A549 (cell line): ENCODE data around the gene BCORL1. TPM values are rescaled to one million over a fixed set of nuclear protein-coding genes. Genes with fewer than 3 reads are reported as not detected.

ENCODE experiments used
- ATAC-seq, 2 experiments: fragments of 200-7000 bp in 1 of 2; fragments of >200 bp in 1 of 2; cut with Nextera tagmentation in 1 of 2; cut with Tn5 transposase in 1 of 2; 3 replicates each; pipeline versions ENCODE4 v1.8.0 to v1.9.1; 2018 to 2020; ENCODE audit warnings: mild to moderate bottlenecking in 1 of 2, moderate library complexity in 1 of 2
- CTCF ChIA-PET: fragments of 300-600 bp; sonication (Branson Sonifier 250); formaldehyde crosslinking; extraction: SDS; loops from one replicate; lab custom pipeline; 2021; ENCODE audit warnings: antibody characterized with exemption, inconsistent platforms; lab: Yijun Ruan, JAX
- POLR2A ChIA-PET: fragments of 350-600 bp; formaldehyde crosslinking; extraction: SDS; loops from one replicate; lab custom pipeline; 2021; ENCODE audit warnings: antibody characterized with exemption, inconsistent platforms; lab: Yijun Ruan, JAX
- DNase-seq, 2 experiments: peaks; one replicate each; pipeline versions ENCODE4 v3.0.0 to v3.0.0-alpha.2; 2011 to 2016; ENCODE audit warnings: low read depth in 1 of 2, low spot score in 1 of 2
- FAIRE-seq: peaks from 2 replicates; lab custom pipeline; 2011; peaks lifted over from hg19 to GRCh38; lab: Jason Lieb, UNC
- H3K27ac ChIP-seq, 2 experiments: fragments of >200 bp; sonication (Bioruptor Twin); formaldehyde crosslinking; 3 replicates each; pipeline ENCODE4 v1.5.1; 2016 to 2017
- H3K4me1 ChIP-seq: fragments of >200 bp; sonication (Bioruptor Twin); formaldehyde crosslinking; 3 replicates; pipeline ENCODE4 v1.6.1; 2016
- H3K4me2 ChIP-seq: fragments of >200 bp; sonication (Bioruptor Twin); formaldehyde crosslinking; 3 replicates; pipeline ENCODE4 v1.6.1; 2016
- H3K4me3 ChIP-seq: fragments of >200 bp; sonication (Bioruptor Twin); formaldehyde crosslinking; 3 replicates; pipeline ENCODE4 v1.5.1; 2016
- H3K9me3 ChIP-seq: fragments of >200 bp; sonication (Bioruptor Twin); formaldehyde crosslinking; 3 replicates; pipeline ENCODE4 v1.6.1; 2016
- BHLHE40 ChIP-seq: IDR thresholded peaks from 2 replicates; pipeline ENCODE4 v1.6.1; 2012; ENCODE audit warnings: low read depth, low read length, inconsistent platforms
- CEBPB ChIP-seq, 2 experiments: fragments of >200 bp in 1 of 2; sonication (Bioruptor Twin) in 1 of 2; formaldehyde crosslinking in 1 of 2; IDR thresholded peaks; 2 replicates each; pipeline ENCODE4 v1.6.1; 2012 to 2016
- EHMT2 ChIP-seq: fragments of 200-600 bp; sonication (generic); IDR thresholded peaks from 2 replicates; pipeline ENCODE4 v1.6.1; 2016; ENCODE audit warnings: antibody characterized with exemption, low read depth, mild to moderate bottlenecking, moderate library complexity
- FOSB ChIP-seq: fragments of 250-450 bp; sonication (Bioruptor Pico); IDR thresholded peaks from 2 replicates; pipeline ENCODE4 v1.5.0; 2020; ENCODE audit warnings: mild to moderate bottlenecking, moderate library complexity
- GATA3 ChIP-seq: IDR thresholded peaks from 2 replicates; pipeline ENCODE4 v1.6.1; 2012; ENCODE audit warnings: borderline replicate concordance
- HDAC2 ChIP-seq: fragments of 200-600 bp; sonication (generic); IDR thresholded peaks from 2 replicates; pipeline ENCODE4 v1.6.1; 2016
- HEYL ChIP-seq: fragments of 250-450 bp; sonication (Bioruptor Pico); IDR thresholded peaks from 2 replicates; pipeline ENCODE4 v1.8.0; 2021; ENCODE audit warnings: mild to moderate bottlenecking, moderate library complexity
- HOXB13 ChIP-seq: fragments of 250-450 bp; sonication (Bioruptor Pico); IDR thresholded peaks from 2 replicates; pipeline ENCODE4 v1.5.0; 2020; ENCODE audit warnings: low read depth, mild to moderate bottlenecking, moderate library complexity
- HOXB5 ChIP-seq: fragments of 250-450 bp; sonication (Bioruptor Pico); IDR thresholded peaks from 2 replicates; pipeline ENCODE4 v1.5.0; 2020; ENCODE audit warnings: mild to moderate bottlenecking, moderate library complexity
- MAZ ChIP-seq: fragments of 150-350 bp; IDR thresholded peaks from 2 replicates; pipeline ENCODE4 v1.6.1; 2014; ENCODE audit warnings: antibody characterized with exemption, low read depth, low read length, borderline replicate concordance
- NFE2L2 ChIP-seq: fragments of 150-350 bp; conservative IDR thresholded peaks from 2 replicates; pipeline ENCODE4 v1.6.1; 2014; ENCODE audit warnings: low read length
- NPAS2 ChIP-seq: fragments of 250-450 bp; sonication (Bioruptor Pico); IDR thresholded peaks from 2 replicates; pipeline ENCODE4 v1.8.0; 2022; ENCODE audit warnings: mild to moderate bottlenecking, moderate library complexity, borderline replicate concordance
- NR3C1 ChIP-seq: fragments of >200 bp; sonication (Bioruptor Twin); formaldehyde crosslinking; IDR thresholded peaks from 3 replicates; pipeline ENCODE4 v1.6.1; 2017
- PHF8 ChIP-seq: fragments of 200-600 bp; sonication (generic); IDR thresholded peaks from 2 replicates; pipeline ENCODE4 v1.6.1; 2016; ENCODE audit warnings: low read depth, mild to moderate bottlenecking, antibody characterized with exemption, moderate library complexity, borderline replicate concordance
- POLR2A ChIP-seq: IDR thresholded peaks from 2 replicates; pipeline ENCODE4 v1.6.1; 2012; ENCODE audit warnings: mild to moderate bottlenecking, low read length
- POLR2AphosphoS2 ChIP-seq: conservative IDR thresholded peaks from 2 replicates; pipeline ENCODE4 v1.6.1; 2012; ENCODE audit warnings: low read length, improper control_type of control experiment, inconsistent platforms
- RNF2 ChIP-seq: fragments of 200-600 bp; sonication (generic); IDR thresholded peaks from 2 replicates; pipeline ENCODE4 v1.6.1; 2016; ENCODE audit warnings: low read depth, mild to moderate bottlenecking, antibody characterized with exemption, moderate library complexity, borderline replicate concordance
- TFCP2L1 ChIP-seq: fragments of 250-450 bp; sonication (Bioruptor Pico); IDR thresholded peaks from 2 replicates; pipeline ENCODE4 v1.5.0; 2021; ENCODE audit warnings: mild to moderate bottlenecking
- ZC3H11A ChIP-seq: fragments of 450-650 bp; IDR thresholded peaks from 2 replicates; pipeline ENCODE4 v1.6.1; 2014; ENCODE audit warnings: antibody characterized with exemption, mild to moderate bottlenecking
- WGBS: methylation state at CpG from one replicate; pipeline ENCODE4 v1.1.6; 2017; ENCODE audit errors: missing lambda C conversion rate; 5-methylcytosine and 5-hydroxymethylcytosine counted together
- polyA plus RNA-seq, 4 experiments: library from polyadenylated mRNA; depleted of rRNA in 3 of 4; stranded (reverse); fragments of >200 nt; fragmentation: RNase III in 1 of 4; extraction: RNeasy Plus Mini Kit Qiagen cat#74134 plus additional on column Dnase treatment in 1 of 4; gene quantifications; 2 replicates in 3 of 4; 3 replicates in 1 of 4; pipeline ENCODE4 v1.2.3, GENCODE V29; 2011 to 2017
- TF ChIP-seq, protein P1 (sequence below): fragments of 450-650 bp; IDR thresholded peaks from 2 replicates; pipeline ENCODE4 v1.6.1; 2014; ENCODE audit warnings: antibody characterized with exemption
- TF ChIP-seq, protein P2 (sequence below): fragments of 250-450 bp; sonication (Bioruptor Pico); IDR thresholded peaks from 2 replicates; pipeline ENCODE4 v1.5.0; 2021; ENCODE audit warnings: mild to moderate bottlenecking, moderate library complexity, borderline replicate concordance
- TF ChIP-seq, protein P3 (sequence below): fragments of 200-600 bp; sonication (generic); IDR thresholded peaks from 2 replicates; pipeline ENCODE4 v1.6.1; 2016; ENCODE audit warnings: antibody characterized with exemption, mild to moderate bottlenecking, moderate library complexity
- TF ChIP-seq, protein P4 (sequence below): fragments of 250-450 bp; sonication (Bioruptor Pico); IDR thresholded peaks from 2 replicates; pipeline ENCODE4 v1.5.0; 2020; ENCODE audit warnings: low read depth, mild to moderate bottlenecking, moderate library complexity

Gene BCORL1
- polyA plus RNA-seq, 2 of the 4 experiments (the other 2 are of a cell fraction) = 1.4 to 6.1 TPM

DNA sequence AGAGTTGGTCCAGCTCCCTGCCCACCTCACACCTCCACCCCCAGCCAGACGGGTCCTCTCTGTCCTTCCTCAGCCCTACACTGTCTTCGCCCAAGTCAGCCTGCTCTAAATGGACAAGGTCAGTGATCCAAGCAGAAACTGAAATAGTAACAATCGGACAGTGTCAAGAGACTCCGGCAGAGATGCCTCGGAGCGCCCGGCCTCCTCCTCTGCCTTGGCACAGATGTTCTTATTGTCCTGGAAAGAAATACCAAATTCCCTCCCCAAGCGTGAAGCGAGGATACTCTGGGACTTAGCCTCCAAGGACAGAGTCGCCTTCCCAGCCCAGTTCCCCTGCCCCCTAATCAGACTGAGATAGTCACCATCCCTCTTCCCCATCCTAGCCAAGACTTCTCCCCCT is 48.0 kb upstream of the BCORL1 start:
- FAIRE-seq (no peak), ATAC-seq (no peak), DNase-seq (no peak)
- WGBS = 83% methylated on average over 10 of the region's 10 CpGs
- Histone ChIP-seq H3K4me3 (no peak overlapping the region), H3K4me1 (peaks cover 8% of the 10 kb centered on the region; the same call in 1 of the 3 replicates), H3K27ac (no peak overlapping the region), H3K4me2 (no peak overlapping the region), H3K9me3 (no peaks in the 10 kb centered on the region)
- ChIA-PET CTCF (interaction anchor here (1.1 to 1.9 kb wide), 2 partner anchors 10 to 127 kb away, joined by 3 to 8 read pairs; no protein-coding TSS in a partner anchor), POLR2A (no interaction called here)
- TF ChIP-seq HOXB13 (CRISPR knock-in tag) = no peak
- no peak for TF ChIP-seq PHF8
- TF ChIP-seq GATA3 = no peak
- no peak for TF ChIP-seq POLR2AphosphoS2
- no peak for TF ChIP-seq FOSB (CRISPR knock-in tag)
- no peak for TF ChIP-seq MAZ
- TF ChIP-seq, protein P1, sequence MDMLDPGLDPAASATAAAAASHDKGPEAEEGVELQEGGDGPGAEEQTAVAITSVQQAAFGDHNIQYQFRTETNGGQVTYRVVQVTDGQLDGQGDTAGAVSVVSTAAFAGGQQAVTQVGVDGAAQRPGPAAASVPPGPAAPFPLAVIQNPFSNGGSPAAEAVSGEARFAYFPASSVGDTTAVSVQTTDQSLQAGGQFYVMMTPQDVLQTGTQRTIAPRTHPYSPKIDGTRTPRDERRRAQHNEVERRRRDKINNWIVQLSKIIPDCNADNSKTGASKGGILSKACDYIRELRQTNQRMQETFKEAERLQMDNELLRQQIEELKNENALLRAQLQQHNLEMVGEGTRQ = no peak
- TF ChIP-seq, protein P2, sequence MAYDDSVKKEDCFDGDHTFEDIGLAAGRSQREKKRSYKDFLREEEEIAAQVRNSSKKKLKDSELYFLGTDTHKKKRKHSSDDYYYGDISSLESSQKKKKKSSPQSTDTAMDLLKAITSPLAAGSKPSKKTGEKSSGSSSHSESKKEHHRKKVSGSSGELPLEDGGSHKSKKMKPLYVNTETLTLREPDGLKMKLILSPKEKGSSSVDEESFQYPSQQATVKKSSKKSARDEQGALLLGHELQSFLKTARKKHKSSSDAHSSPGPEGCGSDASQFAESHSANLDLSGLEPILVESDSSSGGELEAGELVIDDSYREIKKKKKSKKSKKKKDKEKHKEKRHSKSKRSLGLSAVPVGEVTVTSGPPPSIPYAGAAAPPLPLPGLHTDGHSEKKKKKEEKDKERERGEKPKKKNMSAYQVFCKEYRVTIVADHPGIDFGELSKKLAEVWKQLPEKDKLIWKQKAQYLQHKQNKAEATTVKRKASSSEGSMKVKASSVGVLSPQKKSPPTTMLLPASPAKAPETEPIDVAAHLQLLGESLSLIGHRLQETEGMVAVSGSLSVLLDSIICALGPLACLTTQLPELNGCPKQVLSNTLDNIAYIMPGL (CRISPR knock-in tag) = no peak
- TF ChIP-seq ZC3H11A = no peak
- TF ChIP-seq HEYL (CRISPR knock-in tag) = no peak

DNA sequence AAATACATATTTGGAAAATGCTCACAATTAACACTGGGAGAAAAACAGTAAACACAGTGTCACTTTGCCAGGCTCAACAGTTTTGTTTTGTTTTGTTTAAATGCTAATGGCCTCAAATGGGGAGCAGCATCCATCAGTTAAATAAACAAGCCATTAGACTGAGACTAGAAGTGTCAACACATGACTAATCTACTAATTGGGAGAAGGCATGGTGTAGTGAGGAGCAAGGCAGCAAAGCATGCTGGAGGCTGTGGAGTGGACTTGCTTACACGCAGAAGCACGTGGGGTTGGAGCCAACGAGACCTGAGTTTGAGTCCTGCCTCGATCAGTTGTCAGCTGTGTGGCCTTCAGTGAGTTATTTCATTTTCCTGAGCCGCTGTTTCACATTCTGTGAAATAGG is 47.5 kb upstream of the BCORL1 start:
- WGBS = 87% methylated on average over 5 of the region's 5 CpGs
- FAIRE-seq (no peak), DNase-seq (no peak), ATAC-seq (no peak)
- Histone ChIP-seq H3K9me3 (no peaks in the 10 kb centered on the region), H3K4me1 (peaks cover 8% of the 10 kb centered on the region; the same call in 1 of the 3 replicates), H3K4me3 (no peak overlapping the region), H3K27ac (no peak overlapping the region), H3K4me2 (no peak overlapping the region)
- TF ChIP-seq ZC3H11A (no peak), PHF8 (no peak), POLR2A (no peak), HDAC2 (no peak), EHMT2 (no peak), BHLHE40 (no peak), NR3C1 (no peak), CEBPB (IDR thresholded peaks at IDR 0.05) (no peak), TFCP2L1 (CRISPR knock-in tag) (no peak), NFE2L2 (no peak), MAZ (no peak), HOXB5 (CRISPR knock-in tag) (no peak), RNF2 (no peak), NPAS2 (CRISPR knock-in tag) (no peak)
- TF ChIP-seq, protein P1 = no peak
- TF ChIP-seq, protein P3, sequence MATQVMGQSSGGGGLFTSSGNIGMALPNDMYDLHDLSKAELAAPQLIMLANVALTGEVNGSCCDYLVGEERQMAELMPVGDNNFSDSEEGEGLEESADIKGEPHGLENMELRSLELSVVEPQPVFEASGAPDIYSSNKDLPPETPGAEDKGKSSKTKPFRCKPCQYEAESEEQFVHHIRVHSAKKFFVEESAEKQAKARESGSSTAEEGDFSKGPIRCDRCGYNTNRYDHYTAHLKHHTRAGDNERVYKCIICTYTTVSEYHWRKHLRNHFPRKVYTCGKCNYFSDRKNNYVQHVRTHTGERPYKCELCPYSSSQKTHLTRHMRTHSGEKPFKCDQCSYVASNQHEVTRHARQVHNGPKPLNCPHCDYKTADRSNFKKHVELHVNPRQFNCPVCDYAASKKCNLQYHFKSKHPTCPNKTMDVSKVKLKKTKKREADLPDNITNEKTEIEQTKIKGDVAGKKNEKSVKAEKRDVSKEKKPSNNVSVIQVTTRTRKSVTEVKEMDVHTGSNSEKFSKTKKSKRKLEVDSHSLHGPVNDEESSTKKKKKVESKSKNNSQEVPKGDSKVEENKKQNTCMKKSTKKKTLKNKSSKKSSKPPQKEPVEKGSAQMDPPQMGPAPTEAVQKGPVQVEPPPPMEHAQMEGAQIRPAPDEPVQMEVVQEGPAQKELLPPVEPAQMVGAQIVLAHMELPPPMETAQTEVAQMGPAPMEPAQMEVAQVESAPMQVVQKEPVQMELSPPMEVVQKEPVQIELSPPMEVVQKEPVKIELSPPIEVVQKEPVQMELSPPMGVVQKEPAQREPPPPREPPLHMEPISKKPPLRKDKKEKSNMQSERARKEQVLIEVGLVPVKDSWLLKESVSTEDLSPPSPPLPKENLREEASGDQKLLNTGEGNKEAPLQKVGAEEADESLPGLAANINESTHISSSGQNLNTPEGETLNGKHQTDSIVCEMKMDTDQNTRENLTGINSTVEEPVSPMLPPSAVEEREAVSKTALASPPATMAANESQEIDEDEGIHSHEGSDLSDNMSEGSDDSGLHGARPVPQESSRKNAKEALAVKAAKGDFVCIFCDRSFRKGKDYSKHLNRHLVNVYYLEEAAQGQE = no peak
- TF ChIP-seq, protein P4, sequence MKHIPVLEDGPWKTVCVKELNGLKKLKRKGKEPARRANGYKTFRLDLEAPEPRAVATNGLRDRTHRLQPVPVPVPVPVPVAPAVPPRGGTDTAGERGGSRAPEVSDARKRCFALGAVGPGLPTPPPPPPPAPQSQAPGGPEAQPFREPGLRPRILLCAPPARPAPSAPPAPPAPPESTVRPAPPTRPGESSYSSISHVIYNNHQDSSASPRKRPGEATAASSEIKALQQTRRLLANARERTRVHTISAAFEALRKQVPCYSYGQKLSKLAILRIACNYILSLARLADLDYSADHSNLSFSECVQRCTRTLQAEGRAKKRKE (CRISPR knock-in tag) = no peak
- ChIA-PET CTCF (interaction anchor here (1.1 to 1.9 kb wide), 2 partner anchors 10 to 126 kb away, joined by 3 to 8 read pairs; no protein-coding TSS in a partner anchor), POLR2A (no interaction called here)
